Ectodermal cell (in vitro differentiated cells): ENCODE measurements around the gene MASP1.

Experiments
- H3K27ac ChIP-seq: 2 replicates; pipeline ENCODE4 v1.7.0; 2013; ENCODE audit warnings: mild to moderate bottlenecking, low read depth, low read length; ENCODE audit not compliant: insufficient read depth, poor library complexity, severe bottlenecking
- H3K27me3 ChIP-seq: 2 replicates; pipeline ENCODE4 v1.7.0; 2013; ENCODE audit warnings: mild to moderate bottlenecking, low read length; ENCODE audit not compliant: insufficient read depth, control insufficient read depth, poor library complexity, severe bottlenecking
- H3K36me3 ChIP-seq: one replicate; pipeline ENCODE4 v1.7.0; 2013; ENCODE audit warnings: low read length; ENCODE audit not compliant: control insufficient read depth, insufficient read depth
- H3K4me1 ChIP-seq: one replicate; pipeline ENCODE4 v1.7.0; 2013; ENCODE audit warnings: low read length; ENCODE audit not compliant: control insufficient read depth, insufficient read depth
- H3K4me3 ChIP-seq: 2 replicates; pipeline ENCODE4 v1.7.0; 2013; ENCODE audit warnings: low read depth, low read length, control low read depth; ENCODE audit not compliant: insufficient read depth
- H3K9me3 ChIP-seq: 2 replicates; pipeline ENCODE4 v1.7.0; 2013; ENCODE audit warnings: mild to moderate bottlenecking, low read length, moderate library complexity; ENCODE audit not compliant: control insufficient read depth
- WGBS, 2 experiments: methylation state at CpG; one replicate each; pipeline ENCODE4 v1.1.7; 2013; ENCODE audit warnings: missing lambda C conversion rate in 2 of 2; 5-methylcytosine and 5-hydroxymethylcytosine counted together

The MASP1 gene

DNA sequence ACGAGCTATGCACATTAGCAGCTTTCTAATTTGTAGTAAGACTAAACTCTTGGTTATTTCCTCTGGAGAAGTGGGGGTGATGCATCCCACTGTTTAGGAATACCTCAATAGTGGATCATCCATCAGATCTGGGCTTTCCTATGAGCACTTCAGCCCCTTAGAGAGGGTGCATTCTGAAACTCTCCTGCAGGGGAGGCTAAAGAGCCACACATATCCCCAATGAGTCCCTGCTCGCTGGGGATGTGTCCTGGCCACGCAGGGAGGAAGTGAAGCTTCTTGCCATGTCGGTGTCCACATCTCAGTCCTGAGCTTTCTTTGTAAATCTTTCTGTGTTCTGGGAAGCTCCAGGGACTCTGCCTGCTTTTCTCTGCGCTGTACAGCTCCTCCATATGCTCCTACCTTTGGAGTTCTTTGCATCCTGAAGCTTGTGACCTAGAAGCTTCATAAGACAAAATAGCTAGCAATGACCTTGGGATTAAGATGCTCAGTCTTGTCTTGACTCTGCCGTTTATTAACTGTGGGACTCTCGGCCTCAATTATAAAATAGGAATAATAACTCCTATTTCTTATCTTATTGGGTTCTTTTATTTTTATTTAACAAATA, 28.3 kb upstream of the MASP1 start:
- no peaks in the 10 kb centered on the region for H3K4me1 ChIP-seq
- no peak overlapping the region for H3K4me3 ChIP-seq
- no peaks in the 10 kb centered on the region for H3K9me3 ChIP-seq
- H3K36me3 ChIP-seq: no peaks in the 10 kb centered on the region
- H3K27me3 ChIP-seq: no peaks in the 10 kb centered on the region
- no peak overlapping the region for H3K27ac ChIP-seq
- WGBS, 2 experiments: 34 to 35% methylated on average over 6 of the region's 7 CpGs

DNA sequence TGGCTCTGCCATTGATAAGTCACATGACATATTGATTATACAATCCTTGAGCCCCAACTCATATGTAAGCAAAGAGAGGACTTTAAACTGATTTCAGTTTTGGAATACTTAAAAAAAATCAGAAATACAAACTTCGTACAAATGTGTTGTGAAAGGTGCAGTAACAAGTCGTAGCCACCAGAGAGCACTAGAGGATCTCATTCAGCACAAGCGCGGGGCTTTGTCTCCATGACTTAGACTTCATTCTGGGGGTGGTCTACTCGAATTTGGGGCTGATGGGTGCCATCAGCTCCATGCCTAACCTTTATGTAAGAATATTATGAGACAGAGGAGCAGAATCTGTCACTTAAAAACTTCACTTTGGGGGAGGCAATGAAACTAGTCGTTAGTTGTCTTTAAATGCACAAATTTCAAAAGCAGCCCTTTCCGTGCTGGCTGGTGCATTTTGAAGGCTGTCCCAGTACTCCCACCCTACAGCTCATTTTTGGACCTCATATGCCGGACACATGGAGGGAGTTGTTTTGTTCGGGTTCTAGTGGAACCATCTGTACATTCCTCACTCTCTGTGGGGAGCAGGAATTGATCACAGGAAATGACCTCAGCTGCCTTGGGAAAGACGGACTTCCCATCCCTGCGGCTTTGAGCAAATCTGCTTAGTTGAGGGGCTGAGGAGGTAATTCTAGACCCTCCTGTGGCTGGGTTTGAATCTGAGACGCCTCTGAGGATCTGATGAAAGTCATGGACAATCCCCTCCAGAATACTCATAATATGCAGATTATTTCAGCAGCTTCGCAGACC, 27.5 kb upstream of the MASP1 start:
- H3K27ac ChIP-seq: no peak overlapping the region
- 43 to 45% methylated on average over 13 of the region's 13 CpGs for WGBS, 2 experiments
- no peaks in the 10 kb centered on the region for H3K9me3 ChIP-seq
- no peak overlapping the region for H3K4me3 ChIP-seq
- H3K27me3 ChIP-seq: no peaks in the 10 kb centered on the region
- H3K36me3 ChIP-seq: no peaks in the 10 kb centered on the region
- no peaks in the 10 kb centered on the region for H3K4me1 ChIP-seq

DNA sequence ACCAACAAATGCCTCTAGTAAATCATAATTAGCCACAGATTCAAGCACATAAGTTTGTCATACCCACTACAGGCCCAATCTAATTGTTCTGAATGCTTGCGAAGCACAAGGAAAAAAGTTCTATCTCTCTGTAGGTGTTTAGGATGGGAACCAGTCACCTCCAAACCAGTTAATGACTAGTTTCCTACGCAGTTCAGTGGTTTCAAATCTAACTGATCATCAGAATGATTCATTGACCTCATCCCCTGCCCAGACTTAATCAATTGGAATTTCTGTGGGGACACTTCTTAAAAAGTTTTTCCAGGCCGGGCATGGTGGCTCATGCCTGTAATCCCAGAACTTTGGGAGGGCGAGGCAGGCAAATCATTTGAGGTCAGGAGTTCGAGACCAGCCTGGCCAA, 24.3 kb upstream of the MASP1 start:
- H3K4me3 ChIP-seq: no peak overlapping the region
- no peaks in the 10 kb centered on the region for H3K36me3 ChIP-seq
- WGBS, 2 experiments: 85 to 86% methylated on average over 5 of the region's 5 CpGs
- no peak overlapping the region for H3K27ac ChIP-seq
- no peaks in the 10 kb centered on the region for H3K4me1 ChIP-seq
- H3K9me3 ChIP-seq: no peaks in the 10 kb centered on the region
- no peaks in the 10 kb centered on the region for H3K27me3 ChIP-seq

DNA sequence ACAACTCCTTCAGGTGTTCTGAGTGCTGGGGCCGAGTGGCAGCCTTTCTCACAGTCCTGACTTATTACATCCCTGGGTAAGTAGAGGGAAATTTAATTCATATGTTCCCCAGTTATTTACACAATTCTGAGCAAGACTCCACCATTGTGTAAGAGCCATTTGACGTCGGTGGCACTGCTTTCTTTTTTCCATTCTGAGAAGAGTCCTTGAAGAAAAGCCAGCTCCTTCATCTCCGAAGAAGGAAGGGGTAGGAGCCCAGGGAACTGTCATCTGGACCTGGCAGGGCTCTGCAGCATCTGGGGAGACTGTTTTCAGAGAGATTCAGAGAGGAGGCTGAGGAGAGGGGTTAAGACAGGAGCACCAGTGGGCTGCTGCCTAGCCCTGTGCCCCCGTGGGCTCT, 22.6 kb upstream of the MASP1 start:
- Histone ChIP-seq H3K27me3 (no peaks in the 10 kb centered on the region), H3K27ac (no peak overlapping the region), H3K4me3 (no peak overlapping the region), H3K36me3 (no peaks in the 10 kb centered on the region), H3K4me1 (no peaks in the 10 kb centered on the region), H3K9me3 (no peaks in the 10 kb centered on the region)
- WGBS, 2 experiments: 80 to 95% methylated on average over 4 to 5 of the region's 5 CpGs

DNA sequence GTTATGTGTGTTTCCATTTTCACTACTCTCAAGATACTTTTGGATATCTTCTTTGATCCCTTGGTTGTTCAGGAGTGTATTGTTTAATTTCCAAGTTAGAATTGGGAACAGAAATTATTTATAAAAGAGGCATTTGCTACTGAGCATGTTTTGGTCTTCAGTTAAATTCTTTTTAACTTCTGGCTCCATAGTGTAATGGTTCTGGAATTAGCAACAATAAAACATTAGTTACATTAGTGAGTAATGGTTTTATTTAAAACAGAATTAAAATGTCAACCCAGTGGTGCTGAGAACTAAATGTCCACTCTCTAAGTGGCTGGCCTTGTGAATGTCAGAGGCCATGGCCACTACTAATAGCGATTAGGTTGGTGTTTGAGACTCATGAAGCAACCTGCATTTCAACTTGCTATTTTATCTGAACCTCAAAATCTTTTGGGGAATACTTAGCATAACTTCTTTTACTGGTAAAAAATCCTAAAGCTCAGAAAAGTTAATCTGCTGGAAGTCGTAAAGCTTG, 19.5 kb upstream of the MASP1 start:
- Histone ChIP-seq H3K9me3 (no peaks in the 10 kb centered on the region), H3K4me1 (no peaks in the 10 kb centered on the region), H3K27me3 (no peaks in the 10 kb centered on the region), H3K27ac (no peak overlapping the region), H3K36me3 (no peaks in the 10 kb centered on the region), H3K4me3 (no peak overlapping the region)
- 90 to 95% methylated on average over 2 of the region's 2 CpGs for WGBS, 2 experiments

DNA sequence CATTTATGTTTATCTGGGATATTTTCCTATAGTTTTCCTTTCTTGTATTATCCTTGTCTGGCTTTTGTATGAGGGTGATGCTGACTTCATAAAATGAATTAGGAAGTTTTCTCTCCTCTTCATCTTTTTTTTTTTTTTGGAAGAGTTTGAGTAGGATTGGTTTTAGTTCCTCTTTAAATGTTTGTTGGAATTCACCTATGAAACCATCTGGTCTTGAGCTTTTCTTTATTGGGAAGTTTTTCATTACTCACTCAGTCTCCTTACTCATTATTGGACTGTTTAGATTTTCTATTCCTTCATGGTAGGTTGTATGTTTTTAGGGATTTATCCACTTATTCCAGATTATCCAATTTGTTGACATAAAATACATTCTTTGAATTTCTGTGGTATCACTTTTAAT, 18.7 kb upstream of the MASP1 start:
- Histone ChIP-seq H3K4me1 (no peaks in the 10 kb centered on the region), H3K27me3 (no peaks in the 10 kb centered on the region), H3K36me3 (no peaks in the 10 kb centered on the region), H3K9me3 (no peaks in the 10 kb centered on the region), H3K4me3 (no peak overlapping the region), H3K27ac (no peak overlapping the region)

DNA sequence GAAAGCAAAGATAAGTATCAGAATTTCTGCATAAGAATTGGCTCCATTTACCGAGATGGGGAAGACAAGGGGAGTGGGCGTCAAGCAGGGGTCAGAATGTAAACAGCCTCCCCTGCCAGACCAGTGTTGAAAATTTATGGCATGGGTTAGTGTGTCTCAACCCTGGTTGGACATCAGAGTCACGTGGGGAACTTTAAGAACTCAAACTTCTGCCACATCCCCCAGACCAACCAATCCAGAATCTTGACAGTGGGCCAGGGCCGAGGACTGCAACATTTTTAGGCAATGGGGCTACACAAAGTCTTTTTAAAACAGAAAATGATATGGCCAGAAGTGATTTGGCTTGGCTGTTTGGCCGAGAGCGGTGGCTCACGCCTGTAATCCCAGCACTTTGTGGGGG, 14.3 kb upstream of the MASP1 start:
- H3K27ac ChIP-seq: no peak overlapping the region
- no peak overlapping the region for H3K4me3 ChIP-seq
- H3K9me3 ChIP-seq: no peaks in the 10 kb centered on the region
- no peaks in the 10 kb centered on the region for H3K4me1 ChIP-seq
- no peaks in the 10 kb centered on the region for H3K36me3 ChIP-seq
- H3K27me3 ChIP-seq: no peaks in the 10 kb centered on the region
- WGBS, 2 experiments: 88 to 89% methylated on average over 7 of the region's 7 CpGs

DNA sequence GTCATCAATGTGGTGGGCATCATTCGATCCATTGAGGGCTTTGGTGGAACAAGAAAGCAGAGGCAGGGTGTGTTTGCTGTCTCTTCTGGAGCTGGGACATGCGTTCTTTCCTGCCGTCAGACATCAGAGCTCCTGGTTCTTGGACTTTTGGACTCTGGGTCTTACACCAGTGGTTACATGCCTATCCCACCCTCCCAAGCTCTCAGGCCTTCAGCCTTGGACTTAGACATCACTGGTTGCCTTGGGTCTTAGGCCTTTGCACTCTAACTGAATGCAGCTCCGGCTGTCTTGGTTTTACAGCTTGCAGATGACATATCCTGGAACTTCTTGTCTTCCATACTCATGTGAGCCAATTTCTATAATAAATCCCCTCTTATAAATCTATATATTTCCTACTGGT, 8.1 kb upstream of the MASP1 start:
- H3K36me3 ChIP-seq: no peaks in the 10 kb centered on the region
- H3K27ac ChIP-seq: no peak overlapping the region
- WGBS, 2 experiments: 92 to 94% methylated on average over 4 of the region's 4 CpGs
- no peaks in the 10 kb centered on the region for H3K9me3 ChIP-seq
- H3K27me3 ChIP-seq: no peaks in the 10 kb centered on the region
- H3K4me3 ChIP-seq: no peak overlapping the region
- H3K4me1 ChIP-seq: no peaks in the 10 kb centered on the region

DNA sequence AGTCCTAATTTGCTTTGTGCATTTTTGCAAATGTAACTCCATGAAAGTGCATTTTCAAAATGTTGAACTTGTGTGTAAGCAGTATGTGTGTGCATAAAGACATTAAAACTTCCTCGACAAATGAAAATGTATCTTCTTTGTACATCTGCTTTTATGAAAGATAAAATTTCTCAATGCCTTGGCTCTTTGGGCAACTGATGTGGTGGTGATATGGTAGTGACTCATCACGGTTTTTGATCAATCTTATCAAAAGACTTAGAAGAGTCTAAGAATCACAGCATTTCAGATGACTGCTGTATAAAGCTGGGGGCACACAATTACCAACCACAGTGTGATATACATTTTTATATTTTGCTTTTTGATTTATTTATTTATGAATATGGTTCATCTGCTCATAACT, 5.4 kb upstream of the MASP1 start:
- H3K4me1 ChIP-seq: no peaks in the 10 kb centered on the region
- 92 to 100% methylated on average over 1 to 2 of the region's 2 CpGs for WGBS, 2 experiments

DNA sequence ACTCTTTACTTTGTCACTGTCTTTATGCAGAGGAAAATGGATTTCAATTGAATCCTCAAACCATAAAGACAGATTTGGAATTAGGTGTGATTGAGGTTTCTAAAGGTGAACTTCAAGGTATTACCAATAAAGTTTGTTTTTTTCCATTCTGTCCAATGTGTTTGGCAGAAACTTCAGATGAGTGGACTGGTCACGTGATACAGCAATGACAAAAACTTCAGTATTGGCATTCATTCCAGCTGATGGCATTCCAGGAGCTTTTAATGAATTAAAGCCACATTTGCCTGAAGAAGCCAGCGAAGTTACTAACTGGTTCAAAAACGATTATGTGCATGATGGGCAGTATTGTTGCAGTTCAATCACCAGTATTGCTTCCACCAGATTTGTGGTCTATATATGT, 4.5 kb upstream of the MASP1 start:
- 86 to 91% methylated on average over 3 of the region's 3 CpGs for WGBS, 2 experiments

More for the DNA sequence above, 5.4 kb upstream of the MASP1 start:
- H3K4me3 ChIP-seq: no peak overlapping the region
- no peaks in the 10 kb centered on the region for H3K9me3 ChIP-seq
- H3K27ac ChIP-seq: no peak overlapping the region
- H3K36me3 ChIP-seq: no peaks in the 10 kb centered on the region
- no peaks in the 10 kb centered on the region for H3K27me3 ChIP-seq

More for the DNA sequence above, 4.5 kb upstream of the MASP1 start:
- H3K27me3 ChIP-seq: no peaks in the 10 kb centered on the region
- H3K4me3 ChIP-seq: no peak overlapping the region
- H3K36me3 ChIP-seq: no peaks in the 10 kb centered on the region
- H3K9me3 ChIP-seq: no peaks in the 10 kb centered on the region
- peaks cover 5% of the 10 kb centered on the region for H3K4me1 ChIP-seq
- H3K27ac ChIP-seq: no peak overlapping the region
